Activated T-cell treated with anti-CD3 and anti-CD28 coated beads, Interleukin-2, amount 50 U/mL, for 72 hours (primary cell): ENCODE measurements around the gene GRID1. TPM values are rescaled to one million over a fixed set of nuclear protein-coding genes. Genes with fewer than 3 reads are reported as not detected.
"Not testable (repeated sequence)": the region's sequence is repeated elsewhere in the genome, so short reads cannot be mapped to it uniquely, and the experiment has no call there.

Experiments used
- ATAC-seq, 2 donors: fragments of 150-1000 bp; cut with Tn5 transposase; replicated peaks in 1 of 2; 2 replicates each; pipeline ENCODE4 v1.10.0; 2021; ENCODE audit warnings: moderate library complexity in 2 of 2, mild to moderate bottlenecking in 1 of 2
- DNase-seq, 2 donors: peaks; one replicate each; pipeline ENCODE4 v3.0.0; 2021 to 2022; ENCODE audit warnings: mixed read lengths in 1 of 2
- H3K27ac Mint-ChIP-seq: one replicate; pipeline ENCODE4 v1.8.0; 2022; ENCODE audit warnings: mild to moderate bottlenecking, moderate library complexity, mixed read lengths
- H3K27me3 Mint-ChIP-seq: one replicate; pipeline ENCODE4 v1.8.0; 2022; ENCODE audit warnings: low read depth, mixed read lengths
- H3K36me3 Mint-ChIP-seq, 2 donors: one replicate each; pipeline ENCODE4 v1.8.0; 2022; ENCODE audit warnings: mixed read lengths in 2 of 2, mild to moderate bottlenecking in 1 of 2; ENCODE audit not compliant: insufficient read depth in 2 of 2
- H3K4me1 Mint-ChIP-seq: one replicate; pipeline ENCODE4 v1.8.0; 2022; ENCODE audit warnings: low read depth, mixed read lengths
- H3K4me3 Mint-ChIP-seq, 2 donors: one replicate each; pipeline ENCODE4 v1.8.0; 2022; ENCODE audit warnings: mild to moderate bottlenecking in 2 of 2, mixed read lengths in 2 of 2, moderate library complexity in 2 of 2
- H3K9me3 Mint-ChIP-seq, 2 donors: one replicate each; pipeline ENCODE4 v1.8.0; 2022; ENCODE audit warnings: mixed read lengths in 2 of 2
- total RNA-seq, 2 donors: library from RNA; stranded (reverse); gene quantifications; one replicate each; pipeline ENCODE4 v1.2.3, GENCODE V29; 2022

The GRID1 gene
- total RNA-seq, 2 donors from 2014 or later: not detected

DNA sequence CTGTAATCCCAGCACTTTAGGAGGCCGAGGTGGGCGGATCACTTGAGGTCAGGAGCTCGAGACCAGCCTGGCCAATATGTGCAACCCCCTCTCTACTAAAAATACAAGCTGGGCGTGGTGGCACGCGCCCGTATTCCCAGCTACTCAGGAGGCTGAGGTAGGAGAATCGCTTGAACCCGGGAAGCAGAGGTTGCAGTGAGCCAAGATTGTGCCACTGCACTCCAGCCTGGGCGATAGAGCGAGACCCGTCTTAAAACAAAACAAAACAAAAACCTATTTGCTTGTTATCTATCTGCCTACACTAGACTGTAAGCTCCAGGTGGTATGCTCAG is 22.5 kb upstream of the GRID1 start:
- H3K9me3 Mint-ChIP-seq, DNase-seq, H3K36me3 Mint-ChIP-seq, ATAC-seq, H3K27ac Mint-ChIP-seq, H3K4me1 Mint-ChIP-seq: not testable (repeated sequence)
- Mint-ChIP-seq H3K27me3 (peaks cover 31% of the 10 kb centered on the region), H3K4me3 (peak overlapping the region; percentile 79 to 81)

- no peak for DNase-seq
- Mint-ChIP-seq H3K4me3 (no peak overlapping the region), H3K27me3 (peaks cover 31% of the 10 kb centered on the region), H3K9me3 (no peaks in the 10 kb centered on the region), H3K27ac (no peak overlapping the region), H3K4me1 (no peaks in the 10 kb centered on the region), H3K36me3 (no peaks in the 10 kb centered on the region)
- no peak for ATAC-seq
Measured at GRCh38 chr10:86388119-86388704, 21.6 kb upstream of the GRID1 start.

- Mint-ChIP-seq H3K36me3 (no peaks in the 10 kb centered on the region), H3K27me3 (peaks cover 31% of the 10 kb centered on the region)
Measured at GRCh38 chr10:86387178-86387794, 20.7 kb upstream of the GRID1 start.

GRCh38 chr10:86385806-86386205 is 19.2 kb upstream of the GRID1 start:
- DNase-seq (no peak), ATAC-seq (no peak)
- Mint-ChIP-seq H3K4me1 (no peaks in the 10 kb centered on the region), H3K36me3 (no peaks in the 10 kb centered on the region), H3K9me3 (no peaks in the 10 kb centered on the region), H3K27me3 (peaks cover 44% of the 10 kb centered on the region), H3K4me3 (no peak overlapping the region), H3K27ac (no peak overlapping the region)

More at GRCh38 chr10:86387178-86387794, 20.7 kb upstream of the GRID1 start:
- Mint-ChIP-seq H3K4me1 (no peaks in the 10 kb centered on the region), H3K9me3 (no peaks in the 10 kb centered on the region), H3K4me3 (no peak overlapping the region), H3K27ac (no peak overlapping the region)
- ATAC-seq (no peak), DNase-seq (no peak)

GRCh38 chr10:86377797-86378146 is 11.2 kb upstream of the GRID1 start:
- no peaks in the 10 kb centered on the region for H3K9me3 Mint-ChIP-seq
- H3K27ac Mint-ChIP-seq: no peak overlapping the region
- ATAC-seq (no peak), DNase-seq (no peak)
- no peaks in the 10 kb centered on the region for H3K4me1 Mint-ChIP-seq
- no peak overlapping the region for H3K4me3 Mint-ChIP-seq
- no peaks in the 10 kb centered on the region for H3K36me3 Mint-ChIP-seq
- peaks cover 51% of the 10 kb centered on the region for H3K27me3 Mint-ChIP-seq

- peaks cover 51% of the 10 kb centered on the region for H3K27me3 Mint-ChIP-seq
- no peaks in the 10 kb centered on the region for H3K9me3 Mint-ChIP-seq
- no peak overlapping the region for H3K27ac Mint-ChIP-seq
- H3K4me3 Mint-ChIP-seq: no peak overlapping the region
- H3K4me1 Mint-ChIP-seq: no peaks in the 10 kb centered on the region
- peak; percentile 80 to 91 for DNase-seq
- H3K36me3 Mint-ChIP-seq: no peaks in the 10 kb centered on the region
- ATAC-seq: peak; percentile 93 to 95
Measured at GRCh38 chr10:86376852-86377796, 10.5 kb upstream of the GRID1 start.

DNA sequence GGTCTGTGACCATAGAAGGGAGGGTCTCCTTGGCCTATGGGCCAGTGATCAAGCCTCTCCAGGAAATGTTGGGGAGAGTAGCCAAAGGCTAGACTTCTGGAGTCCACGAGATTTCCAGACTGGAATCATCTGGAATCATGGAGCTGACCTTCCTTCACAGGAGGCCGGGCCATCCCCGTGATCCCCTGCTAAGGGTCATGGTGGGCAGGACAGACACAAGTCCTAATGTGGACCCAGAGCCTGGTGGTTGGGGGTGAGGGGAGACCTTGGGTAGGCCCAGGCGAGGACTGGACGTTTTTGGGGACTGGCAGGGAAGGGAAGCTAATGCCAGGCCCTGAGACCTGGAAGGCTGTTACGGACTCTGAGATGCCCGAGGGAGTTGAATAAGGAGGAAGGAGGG is 9.8 kb upstream of the GRID1 start:
- H3K4me3 Mint-ChIP-seq: no peak overlapping the region
- peaks cover 44% of the 10 kb centered on the region for H3K27me3 Mint-ChIP-seq
- no peak for DNase-seq

DNA sequence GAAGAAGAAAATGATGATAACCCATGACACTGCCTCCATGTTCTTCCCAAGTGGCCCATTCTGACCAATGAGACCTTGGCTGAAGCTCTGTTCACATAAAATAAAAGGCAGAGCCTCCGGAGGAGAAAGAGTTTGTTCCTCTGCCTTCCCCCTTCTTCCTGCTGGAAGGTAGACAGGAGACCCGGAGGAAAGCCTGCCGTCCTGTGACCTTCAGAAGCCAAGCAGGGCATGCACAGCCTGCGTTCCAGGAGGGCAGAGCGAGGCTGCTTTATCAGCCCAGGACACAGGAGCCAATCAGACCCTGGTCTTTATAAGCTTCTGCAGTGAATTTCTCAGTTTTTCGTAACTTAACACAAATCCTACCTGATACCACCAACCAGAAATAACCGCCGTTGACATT is 8.6 kb upstream of the GRID1 start:
- ATAC-seq: no peak
- no peak for DNase-seq
- Mint-ChIP-seq H3K27ac (no peak overlapping the region), H3K27me3 (peaks cover 45% of the 10 kb centered on the region), H3K4me1 (no peaks in the 10 kb centered on the region), H3K9me3 (no peaks in the 10 kb centered on the region), H3K4me3 (no peak overlapping the region), H3K36me3 (no peaks in the 10 kb centered on the region)

More for the DNA sequence above, 9.8 kb upstream of the GRID1 start:
- no peaks in the 10 kb centered on the region for H3K9me3 Mint-ChIP-seq
- no peak for ATAC-seq
- no peak overlapping the region for H3K27ac Mint-ChIP-seq
- H3K36me3 Mint-ChIP-seq: no peaks in the 10 kb centered on the region
- H3K4me1 Mint-ChIP-seq: no peaks in the 10 kb centered on the region

- no peaks in the 10 kb centered on the region for H3K36me3 Mint-ChIP-seq
Measured at GRCh38 chr10:86374664-86375063, 8.1 kb upstream of the GRID1 start.

DNA sequence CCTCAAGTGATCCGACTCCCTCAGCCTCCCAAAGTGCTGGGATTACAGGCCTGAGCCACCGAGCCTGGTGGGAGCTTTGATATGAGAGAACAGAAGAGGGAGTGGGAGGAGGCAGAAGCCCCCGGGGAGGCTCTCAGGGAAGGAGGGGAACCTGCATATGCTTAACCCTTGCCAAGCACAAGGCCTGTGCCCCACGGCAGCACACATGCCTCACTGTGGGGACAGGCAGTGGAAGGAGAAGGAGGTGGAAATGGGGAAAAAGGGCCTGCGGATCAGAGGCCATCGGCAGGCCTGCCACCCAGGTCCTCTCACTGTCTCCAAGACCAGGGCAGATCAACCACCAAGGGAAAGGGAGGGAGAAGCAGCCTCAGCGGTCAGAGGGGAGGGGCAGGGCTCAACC is 7.2 kb upstream of the GRID1 start:
- DNase-seq (no peak), ATAC-seq (no peak)
- Mint-ChIP-seq H3K36me3 (no peaks in the 10 kb centered on the region), H3K9me3 (no peaks in the 10 kb centered on the region), H3K4me1 (no peaks in the 10 kb centered on the region), H3K27ac (no peak overlapping the region), H3K4me3 (no peak overlapping the region), H3K27me3 (peaks cover 50% of the 10 kb centered on the region)

More at GRCh38 chr10:86374664-86375063, 8.1 kb upstream of the GRID1 start:
- no peak for ATAC-seq
- Mint-ChIP-seq H3K27me3 (peaks cover 47% of the 10 kb centered on the region), H3K27ac (no peak overlapping the region), H3K4me3 (no peak overlapping the region), H3K4me1 (no peaks in the 10 kb centered on the region), H3K9me3 (no peaks in the 10 kb centered on the region)
- no peak for DNase-seq

DNA sequence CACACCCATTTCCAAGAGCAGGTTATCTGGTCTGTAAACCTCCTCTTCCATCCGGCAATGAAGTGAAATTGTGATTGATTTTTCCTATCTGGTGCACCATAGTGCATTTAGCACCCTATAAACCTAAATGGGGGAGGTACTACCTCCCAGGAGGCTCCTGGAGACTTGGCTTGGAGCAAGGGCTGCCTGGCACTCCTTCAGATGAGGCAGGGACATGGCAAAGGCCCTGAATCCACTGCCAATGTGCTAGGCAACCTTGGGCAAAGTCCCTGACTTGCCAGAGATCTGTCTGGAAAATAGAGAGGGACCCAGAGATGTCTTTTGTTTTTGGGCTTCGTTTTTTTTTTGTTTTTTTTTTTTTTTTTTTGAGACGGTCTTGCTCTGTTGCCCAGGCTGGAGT is 6.7 kb upstream of the GRID1 start:
- H3K4me3 Mint-ChIP-seq: no peak overlapping the region
- no peaks in the 10 kb centered on the region for H3K36me3 Mint-ChIP-seq
- H3K4me1 Mint-ChIP-seq: no peaks in the 10 kb centered on the region
- H3K9me3 Mint-ChIP-seq: no peaks in the 10 kb centered on the region
- no peak overlapping the region for H3K27ac Mint-ChIP-seq
- no peak for DNase-seq
- peaks cover 50% of the 10 kb centered on the region for H3K27me3 Mint-ChIP-seq
- ATAC-seq: no peak

DNA sequence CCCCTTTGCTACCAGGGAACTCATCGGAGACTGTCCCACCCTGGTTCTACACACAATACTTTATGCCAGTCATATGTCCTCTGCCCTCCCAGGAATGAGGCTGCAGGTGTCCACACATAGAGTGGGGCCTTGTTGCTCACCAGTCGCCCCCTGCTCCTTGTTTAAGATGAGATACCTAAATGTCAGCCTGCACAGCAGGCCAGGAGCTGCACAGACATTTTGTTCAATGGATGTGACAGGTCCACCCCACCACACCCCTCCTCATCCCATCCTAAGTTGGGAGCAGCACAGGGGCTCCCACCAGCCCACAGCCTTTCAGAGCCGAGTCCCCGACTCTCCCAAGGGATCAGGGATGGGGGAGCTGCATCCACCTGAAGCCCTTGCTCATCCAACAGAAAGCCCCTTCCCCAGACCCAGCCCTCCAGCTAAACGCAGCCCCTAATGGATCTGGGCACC is 6.2 kb upstream of the GRID1 start:
- ATAC-seq (no peak), DNase-seq (no peak)
- no peaks in the 10 kb centered on the region for H3K36me3 Mint-ChIP-seq
- H3K27ac Mint-ChIP-seq: no peak overlapping the region
- peaks cover 50% of the 10 kb centered on the region for H3K27me3 Mint-ChIP-seq
- no peaks in the 10 kb centered on the region for H3K4me1 Mint-ChIP-seq
- no peak overlapping the region for H3K4me3 Mint-ChIP-seq
- H3K9me3 Mint-ChIP-seq: no peaks in the 10 kb centered on the region

- ATAC-seq (no peak), DNase-seq (no peak)
- no peak overlapping the region for H3K27ac Mint-ChIP-seq
- no peaks in the 10 kb centered on the region for H3K36me3 Mint-ChIP-seq
- peaks cover 53% of the 10 kb centered on the region for H3K27me3 Mint-ChIP-seq
- H3K4me1 Mint-ChIP-seq: no peaks in the 10 kb centered on the region
- H3K9me3 Mint-ChIP-seq: no peaks in the 10 kb centered on the region
- H3K4me3 Mint-ChIP-seq: no peak overlapping the region
Measured at GRCh38 chr10:86372119-86372783, 5.7 kb upstream of the GRID1 start.
